Prostate gland (tissue), 2 donors: ENCODE results near the gene XRCC3. TPM values are rescaled to one million over a fixed set of nuclear protein-coding genes. Genes with fewer than 3 reads are reported as not detected.

Source experiments
- DNase-seq: peaks from one replicate; pipeline ENCODE4 v3.0.0-alpha.2; 2019; ENCODE audit warnings: low spot score
- H3K27ac ChIP-seq, 2 donors: fragments of 200-600 bp; sonication (generic); 2 replicates each; pipeline ENCODE4 v1.5.1; 2017 to 2019
- H3K27me3 ChIP-seq: fragments of 200-600 bp; sonication (generic); replicated peaks from 2 replicates; pipeline ENCODE4 v1.5.1; 2019; ENCODE audit not compliant: insufficient read depth
- H3K36me3 ChIP-seq, 2 donors: fragments of 200-600 bp; sonication (generic); 1 replicate in 1 of 2; 2 replicates in 1 of 2; pipeline versions ENCODE4 v1.5.1 to v1.8.1; 2017 to 2019
- H3K4me1 ChIP-seq: fragments of 200-600 bp; sonication (generic); replicated peaks from 2 replicates; pipeline ENCODE4 v1.5.1; 2019
- H3K4me3 ChIP-seq, 2 donors: fragments of 200-600 bp; sonication (generic); 2 replicates each; pipeline ENCODE4 v1.5.1; 2017 to 2019
- H3K9me3 ChIP-seq: fragments of 200-600 bp; sonication (generic); 2 replicates; pipeline ENCODE4 v1.5.1; 2017
- CTCF ChIP-seq, 4 experiments: fragments of 200-600 bp in 2 of 4; fragments of 450-650 bp in 2 of 4; sonication (generic) in 2 of 4; IDR thresholded peaks; 1 replicate in 3 of 4; 2 replicates in 1 of 4; pipeline ENCODE4 v1.5.1; 2016 to 2019; ENCODE audit warnings: antibody characterized with exemption in 4 of 4, mild to moderate bottlenecking in 2 of 4, moderate library complexity in 2 of 4
- POLR2A ChIP-seq: fragments of 450-650 bp; IDR thresholded peaks from one replicate; pipeline ENCODE4 v1.6.1; 2016; ENCODE audit warnings: antibody characterized with exemption, mild to moderate bottlenecking
- POLR2AphosphoS5 ChIP-seq: sonication (generic); formaldehyde crosslinking; IDR thresholded peaks from one replicate; pipeline ENCODE4 v1.6.1; 2017; ENCODE audit warnings: antibody characterized with exemption
- WGBS: methylation state at CpG from one replicate; pipeline ENCODE4 v1.1.5; 2018; 5-methylcytosine and 5-hydroxymethylcytosine counted together
- intact Hi-C: fragments of 100-400 bp; cut with DNase I; formaldehyde crosslinking; loops from one replicate; pipeline ENCODE4 v1.14.2; 2022
- total RNA-seq, 2 donors: library from RNA; depleted of rRNA; stranded (reverse); fragments of >200 nt; gene quantifications; one replicate each; pipeline ENCODE4 v1.1.0, GENCODE V29; 2016

The XRCC3 gene
- total RNA-seq, 2 donors from 2014 or later: 24.7 to 33.2 TPM

GRCh38 chr14:103686831-103687485 lies 28.3 kb downstream of the XRCC3 start:
- Histone ChIP-seq H3K27ac (no peak overlapping the region), H3K36me3 (peaks cover 0 to 6% of the 10 kb centered on the region in 2 donors)

GRCh38 chr14:103685276-103686211 lies 29.7 kb downstream of the XRCC3 start:
- Histone ChIP-seq H3K4me3 (no peak overlapping the region), H3K4me1 (no peaks in the 10 kb centered on the region), H3K27me3 (no peaks in the 10 kb centered on the region), H3K36me3 (peaks cover 0 to 6% of the 10 kb centered on the region in 2 donors), H3K27ac (no peak overlapping the region), H3K9me3 (no peaks in the 10 kb centered on the region)
- intact Hi-C loops: no loop called here
- no peak for DNase-seq
- no peak for TF ChIP-seq POLR2A
- no peak for TF ChIP-seq POLR2AphosphoS5
- TF ChIP-seq CTCF (IDR thresholded peaks at IDR 0.05): no peak
- WGBS: 87% methylated on average over 23 of the region's 23 CpGs

More at GRCh38 chr14:103686831-103687485, 28.3 kb downstream of the XRCC3 start:
- H3K4me1 ChIP-seq: no peaks in the 10 kb centered on the region
- no peak for DNase-seq
- no peaks in the 10 kb centered on the region for H3K9me3 ChIP-seq
- H3K27me3 ChIP-seq: no peaks in the 10 kb centered on the region
- intact Hi-C loops: no loop called here
- 87% methylated on average over 19 of the region's 19 CpGs for WGBS
- no peak overlapping the region for H3K4me3 ChIP-seq
- TF ChIP-seq POLR2A (no peak), CTCF (IDR thresholded peaks at IDR 0.05) (no peak), POLR2AphosphoS5 (no peak)

- whole genome bisulfite sequencing: 88% methylated on average over 15 of the region's 15 CpGs
- DNase-seq: no peak
- no peak overlapping the region for H3K4me3 ChIP-seq
- H3K9me3 ChIP-seq: no peaks in the 10 kb centered on the region
- TF ChIP-seq POLR2A (no peak), POLR2AphosphoS5 (no peak), CTCF (IDR thresholded peaks at IDR 0.05) (no peak)
- H3K27me3 ChIP-seq: no peaks in the 10 kb centered on the region
- peaks cover 0 to 6% of the 10 kb centered on the region in 2 donors for H3K36me3 ChIP-seq
- intact Hi-C loops: no loop called here
- no peaks in the 10 kb centered on the region for H3K4me1 ChIP-seq
- H3K27ac ChIP-seq: no peak overlapping the region
These were observed 30.4 kb downstream of the XRCC3 start for GRCh38 chr14:103684871-103685270.

GRCh38 chr14:103684471-103684870 lies 30.8 kb downstream of the XRCC3 start:
- H3K4me3 ChIP-seq: no peak overlapping the region
- no peak overlapping the region for H3K27ac ChIP-seq
- H3K27me3 ChIP-seq: no peaks in the 10 kb centered on the region
- WGBS: 79% methylated on average over 6 of the region's 6 CpGs
- H3K4me1 ChIP-seq: no peaks in the 10 kb centered on the region
- DNase-seq: no peak
- H3K36me3 ChIP-seq: peaks cover 0 to 6% of the 10 kb centered on the region in 2 donors
- no peaks in the 10 kb centered on the region for H3K9me3 ChIP-seq
- TF ChIP-seq POLR2AphosphoS5 (no peak), POLR2A (no peak), CTCF (IDR thresholded peaks at IDR 0.05) (no peak)
- intact Hi-C loops: no loop called here
